Activated CD8-positive, alpha-beta memory T cell treated with anti-CD3 and anti-CD28 coated beads, Interleukin-2, amount 10 ng/mL, durations not matched to agents 7 days and 5 days (primary cell): ENCODE measurements around the gene IL27RA. TPM values are rescaled to one million over a fixed set of nuclear protein-coding genes. Genes with fewer than 3 reads are reported as not detected.
A peak's percentile ranks its signal among the peaks of the same experiment; 100 is the strongest.

Experiments used
- ATAC-seq: fragments of 150-1000 bp; cut with Tn5 transposase; one replicate; pipeline ENCODE4 v1.10.0; 2021; ENCODE audit warnings: moderate library complexity
- CTCF ChIA-PET: fragments of 350-600 bp; sonication (Branson Sonifier 250); formaldehyde crosslinking; loops from one replicate; lab custom pipeline; 2021; ENCODE audit warnings: antibody characterized with exemption; lab: Charles Lee
- DNase-seq: peaks from one replicate; pipeline ENCODE4 v3.0.0-alpha.2; 2020
- H3K27ac Mint-ChIP-seq: one replicate; pipeline ENCODE4 v1.8.0; 2021; ENCODE audit warnings: mild to moderate bottlenecking, mixed read lengths
- H3K27me3 Mint-ChIP-seq: one replicate; pipeline ENCODE4 v1.8.0; 2021; ENCODE audit warnings: mixed read lengths
- H3K36me3 Mint-ChIP-seq: one replicate; pipeline ENCODE4 v1.8.0; 2021; ENCODE audit warnings: mild to moderate bottlenecking, mixed read lengths
- H3K4me1 Mint-ChIP-seq: one replicate; pipeline ENCODE4 v1.8.0; 2021; ENCODE audit warnings: mixed read lengths
- H3K4me3 Mint-ChIP-seq: one replicate; pipeline ENCODE4 v1.8.0; 2021; ENCODE audit warnings: mild to moderate bottlenecking, moderate library complexity, mixed read lengths
- H3K9me3 Mint-ChIP-seq: one replicate; pipeline ENCODE4 v1.8.0; 2022; ENCODE audit warnings: low read depth, mixed read lengths
- total RNA-seq, 2 experiments: library from RNA; stranded (reverse); gene quantifications; one replicate each; pipeline ENCODE4 v1.2.3, GENCODE V29; 2021

IL27RA gene
- total RNA-seq, 2 experiments from 2014 or later, result 29.7 to 60.3 TPM

GRCh38 chr19:13992025-13992424, 39.5 kb upstream of the IL27RA start:
- ATAC-seq (no peak), DNase-seq (no peak)
- no peak overlapping the region for H3K27ac Mint-ChIP-seq
- no peaks in the 10 kb centered on the region for H3K27me3 Mint-ChIP-seq
- no peaks in the 10 kb centered on the region for H3K9me3 Mint-ChIP-seq
- H3K4me1 Mint-ChIP-seq, result peaks cover 37% of the 10 kb centered on the region
- H3K36me3 Mint-ChIP-seq, result peaks cover 4% of the 10 kb centered on the region
- no peak overlapping the region for H3K4me3 Mint-ChIP-seq
- CTCF ChIA-PET, result interaction anchor here (1.4 to 1.6 kb wide), 2 partner anchors 81 to 111 kb away, joined by 3 read pairs; no protein-coding TSS in a partner anchor

- DNase-seq (no peak), ATAC-seq (peak; percentile 28)
- peak overlapping the region; percentile 46 for H3K27ac Mint-ChIP-seq
- H3K27me3 Mint-ChIP-seq, result no peaks in the 10 kb centered on the region
- no peaks in the 10 kb centered on the region for H3K9me3 Mint-ChIP-seq
- H3K4me3 Mint-ChIP-seq, result no peak overlapping the region
- CTCF ChIA-PET, result interaction anchor here (0.8 to 1.6 kb wide), 3 partner anchors 13 to 113 kb away, joined by 3 to 4 read pairs (median 3); no protein-coding TSS in a partner anchor
- peaks cover 8% of the 10 kb centered on the region for H3K36me3 Mint-ChIP-seq
- H3K4me1 Mint-ChIP-seq, result peaks cover 22% of the 10 kb centered on the region
These were observed 37.8 kb upstream of the IL27RA start for GRCh38 chr19:13993590-13994300.

GRCh38 chr19:13995017-13995728, 36.4 kb upstream of the IL27RA start:
- CTCF ChIA-PET, result interaction anchor here (0.8 to 0.9 kb wide), 2 partner anchors 9 to 52 kb away, joined by 3 to 4 read pairs; no protein-coding TSS in a partner anchor
- ATAC-seq (no peak), DNase-seq (no peak)
- H3K36me3 Mint-ChIP-seq, result peaks cover 15% of the 10 kb centered on the region
- H3K27me3 Mint-ChIP-seq, result no peaks in the 10 kb centered on the region
- peaks cover 9% of the 10 kb centered on the region for H3K4me1 Mint-ChIP-seq
- no peak overlapping the region for H3K27ac Mint-ChIP-seq
- H3K9me3 Mint-ChIP-seq, result peaks cover 2% of the 10 kb centered on the region
- H3K4me3 Mint-ChIP-seq, result no peak overlapping the region

DNA sequence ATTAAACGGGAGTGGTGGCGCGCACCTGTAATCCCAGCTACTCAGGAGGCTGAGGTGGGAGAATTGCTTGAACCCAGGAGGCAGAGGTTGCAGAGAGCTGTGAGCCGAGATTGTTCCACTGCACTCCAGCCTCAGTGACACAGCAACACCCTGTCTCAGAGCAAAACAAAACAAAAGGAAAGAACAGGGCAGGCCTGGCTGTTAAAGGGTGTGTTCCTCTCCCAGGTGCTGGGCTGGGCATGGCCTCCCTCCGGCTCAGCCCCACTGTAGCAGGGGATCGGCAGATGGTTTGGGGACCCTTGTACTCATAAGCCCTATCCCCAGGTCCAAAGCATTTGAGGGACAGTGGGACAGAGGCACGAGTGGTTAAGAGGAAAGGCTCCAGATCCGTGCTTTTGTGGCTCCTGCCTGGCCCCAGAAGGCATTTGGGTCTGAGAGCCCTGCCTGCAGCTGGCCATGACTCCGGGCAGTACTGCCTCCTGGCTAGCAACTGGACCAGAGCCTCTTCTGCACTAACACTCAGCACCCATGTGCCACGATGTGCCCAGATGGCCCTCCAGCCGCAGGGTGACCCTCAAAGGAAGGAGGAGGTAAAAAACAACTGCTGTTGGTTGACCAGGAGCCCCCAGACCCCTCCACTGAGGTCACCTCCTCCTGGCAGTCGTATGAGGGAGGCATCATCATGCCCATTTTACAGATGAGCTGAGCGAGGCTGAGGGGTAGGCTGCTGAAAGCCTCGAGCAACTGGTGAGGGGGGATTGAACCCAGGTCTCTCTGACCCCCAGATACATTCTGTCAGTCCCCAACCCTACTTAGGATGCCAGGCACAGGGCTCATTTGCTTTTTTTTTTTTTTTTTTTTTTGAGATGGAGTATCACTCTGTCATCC, 35.4 kb upstream of the IL27RA start:
- no peaks in the 10 kb centered on the region for H3K27me3 Mint-ChIP-seq
- peaks cover 2% of the 10 kb centered on the region for H3K9me3 Mint-ChIP-seq
- ATAC-seq, result no peak
- no peak overlapping the region for H3K4me3 Mint-ChIP-seq
- H3K36me3 Mint-ChIP-seq, result peaks cover 21% of the 10 kb centered on the region
- no peak overlapping the region for H3K27ac Mint-ChIP-seq
- CTCF ChIA-PET, result interaction anchor here (0.9 to 1.4 kb wide), 2 partner anchors 10 to 23 kb away, joined by 3 read pairs; no protein-coding TSS in a partner anchor
- DNase-seq, result no peak
- H3K4me1 Mint-ChIP-seq, result peaks cover 12% of the 10 kb centered on the region

GRCh38 chr19:13996928-13997630, 34.5 kb upstream of the IL27RA start:
- no peak overlapping the region for H3K27ac Mint-ChIP-seq
- peaks cover 22% of the 10 kb centered on the region for H3K36me3 Mint-ChIP-seq
- H3K27me3 Mint-ChIP-seq, result no peaks in the 10 kb centered on the region
- DNase-seq (no peak), ATAC-seq (no peak)
- no peak overlapping the region for H3K4me3 Mint-ChIP-seq
- H3K4me1 Mint-ChIP-seq, result peaks cover 18% of the 10 kb centered on the region
- CTCF ChIA-PET, result interaction anchor here (0.9 to 1.4 kb wide), 2 partner anchors 9 to 22 kb away, joined by 3 read pairs; no protein-coding TSS in a partner anchor
- peaks cover 2% of the 10 kb centered on the region for H3K9me3 Mint-ChIP-seq

DNA sequence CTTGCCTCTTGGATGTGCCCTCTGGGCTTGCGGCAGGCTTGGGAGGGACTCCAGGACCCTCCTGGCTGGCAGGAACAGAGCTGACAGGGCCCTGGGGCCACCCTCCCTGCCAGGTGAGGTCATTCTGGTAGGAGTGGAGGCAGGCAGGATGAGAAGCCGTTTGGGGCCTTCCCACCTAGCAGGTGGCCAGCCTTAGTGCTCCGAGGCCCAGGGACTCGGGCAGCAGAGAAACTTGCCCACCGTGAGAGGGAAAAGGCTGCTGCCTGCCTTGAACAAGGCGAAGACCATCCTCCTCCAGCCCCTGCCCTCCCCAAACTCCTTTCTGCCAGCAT, 34.0 kb upstream of the IL27RA start:
- Mint-ChIP-seq H3K9me3 (peaks cover 2% of the 10 kb centered on the region), H3K27ac (no peak overlapping the region), H3K4me3 (no peak overlapping the region), H3K36me3 (peaks cover 22% of the 10 kb centered on the region), H3K27me3 (no peaks in the 10 kb centered on the region), H3K4me1 (peaks cover 20% of the 10 kb centered on the region)
- DNase-seq (no peak), ATAC-seq (no peak)
- CTCF ChIA-PET, result interaction anchor here (0.9 to 1.4 kb wide), 2 partner anchors 10 to 22 kb away, joined by 3 read pairs; no protein-coding TSS in a partner anchor

DNA sequence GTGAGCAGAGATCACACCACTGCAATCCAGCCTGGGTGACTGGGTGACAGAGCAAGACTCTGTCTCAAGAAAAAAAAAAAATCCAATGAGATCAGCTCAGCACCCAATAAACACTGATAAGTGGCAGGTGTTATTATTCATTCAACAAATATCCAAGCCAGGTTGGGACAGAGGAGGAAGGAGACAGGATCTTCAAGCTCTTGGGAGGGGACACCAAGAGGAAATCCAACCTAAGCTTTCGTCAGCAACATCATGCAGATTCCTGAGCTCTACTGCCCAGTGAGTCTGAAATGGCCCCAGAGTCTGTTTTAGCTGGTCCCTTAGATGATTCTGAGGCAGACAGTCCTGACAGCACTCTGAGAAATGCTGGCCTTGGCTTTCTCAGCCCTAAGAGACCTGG, 33.1 kb upstream of the IL27RA start:
- CTCF ChIA-PET, result no interaction called here
- H3K27ac Mint-ChIP-seq, result no peak overlapping the region
- no peaks in the 10 kb centered on the region for H3K27me3 Mint-ChIP-seq
- H3K9me3 Mint-ChIP-seq, result peaks cover 2% of the 10 kb centered on the region
- no peak for ATAC-seq
- no peak for DNase-seq
- H3K36me3 Mint-ChIP-seq, result peaks cover 22% of the 10 kb centered on the region
- no peak overlapping the region for H3K4me3 Mint-ChIP-seq
- peaks cover 29% of the 10 kb centered on the region for H3K4me1 Mint-ChIP-seq

DNA sequence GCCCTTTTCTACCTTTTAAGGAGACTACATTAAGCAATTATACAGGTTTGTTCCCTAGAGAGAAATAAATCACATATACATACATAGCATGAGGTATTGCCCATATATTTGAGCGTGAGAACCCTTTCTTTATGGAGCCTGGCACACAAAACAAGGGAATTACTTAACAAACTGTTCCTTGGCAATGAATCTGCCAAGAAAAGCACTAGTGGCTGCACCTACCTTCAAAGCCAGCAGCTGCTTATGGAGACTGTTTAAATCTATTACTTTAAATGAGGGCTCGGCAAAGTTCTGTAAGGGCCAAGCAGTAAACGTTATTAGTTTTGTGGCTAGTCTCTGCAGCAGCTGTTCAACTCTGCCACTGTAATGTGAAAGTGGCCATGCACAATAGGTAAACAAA, 32.5 kb upstream of the IL27RA start:
- Mint-ChIP-seq H3K9me3 (peaks cover 2% of the 10 kb centered on the region), H3K27me3 (no peaks in the 10 kb centered on the region), H3K4me1 (peaks cover 28% of the 10 kb centered on the region), H3K36me3 (peaks cover 22% of the 10 kb centered on the region), H3K27ac (no peak overlapping the region), H3K4me3 (no peak overlapping the region)
- ATAC-seq (no peak), DNase-seq (no peak)
- CTCF ChIA-PET, result no interaction called here

DNA sequence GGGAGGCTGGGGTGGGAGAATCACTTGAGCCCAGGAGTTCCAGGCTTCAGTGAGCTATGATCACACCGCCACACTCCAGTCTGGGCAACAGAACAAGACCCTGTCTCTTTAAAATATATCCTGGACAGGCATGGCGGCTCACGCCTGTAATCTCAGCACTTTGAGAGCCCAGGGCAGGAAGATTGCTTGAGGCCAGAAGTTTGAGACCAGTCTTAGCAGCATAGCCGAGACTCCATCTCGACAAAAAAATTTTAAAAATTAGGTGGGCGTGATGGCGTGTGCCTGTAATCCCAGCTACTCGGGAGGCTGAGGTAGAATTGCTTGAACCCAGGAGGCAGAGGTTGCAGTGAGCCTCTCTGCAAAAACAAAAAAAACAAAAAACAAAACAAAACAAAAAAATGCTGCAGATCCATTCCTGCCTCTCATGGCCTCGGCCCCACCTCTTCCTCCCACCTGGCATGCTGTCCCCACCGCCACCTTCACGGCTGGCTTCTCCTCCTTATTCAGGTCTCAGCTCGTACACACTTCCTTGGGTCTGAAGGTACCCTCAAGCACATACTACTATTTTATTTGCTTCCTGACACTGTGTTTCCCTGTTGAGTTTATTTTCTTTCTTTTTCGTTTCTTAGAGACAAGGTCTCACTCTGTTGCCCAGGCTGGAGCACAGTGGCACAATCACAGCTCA, 30.7 kb upstream of the IL27RA start:
- ATAC-seq, result no peak
- Mint-ChIP-seq H3K4me1 (peaks cover 39% of the 10 kb centered on the region), H3K36me3 (peaks cover 22% of the 10 kb centered on the region), H3K9me3 (peaks cover 2% of the 10 kb centered on the region), H3K4me3 (no peak overlapping the region), H3K27ac (peak overlapping the region; percentile 12), H3K27me3 (no peaks in the 10 kb centered on the region)
- no peak for DNase-seq
- CTCF ChIA-PET, result no interaction called here

- Mint-ChIP-seq H3K27me3 (no peaks in the 10 kb centered on the region), H3K9me3 (peaks cover 2% of the 10 kb centered on the region), H3K27ac (peak overlapping the region; percentile 99), H3K4me1 (peaks cover 43% of the 10 kb centered on the region), H3K36me3 (peaks cover 22% of the 10 kb centered on the region), H3K4me3 (peak overlapping the region; percentile 60)
- ATAC-seq, result no peak
- CTCF ChIA-PET, result interaction anchor here (1.3 to 2.2 kb wide), 4 partner anchors 16 to 99 kb away, joined by 4 to 9 read pairs (median 4); partner anchors contain the start of gene DCAF15
- DNase-seq, result peak; percentile 63
These were observed 28.9 kb upstream of the IL27RA start for GRCh38 chr19:14002571-14003250.

GRCh38 chr19:14003251-14004055, 28.1 kb upstream of the IL27RA start:
- CTCF ChIA-PET, result interaction anchor here (0.7 to 2.2 kb wide), 4 partner anchors 17 to 69 kb away, joined by 3 to 9 read pairs (median 4); partner anchors contain the start of genes DCAF15 and MISP3
- peaks cover 19% of the 10 kb centered on the region for H3K36me3 Mint-ChIP-seq
- ATAC-seq (no peak), DNase-seq (peak; percentile 56)
- peak overlapping the region; percentile 60 for H3K4me3 Mint-ChIP-seq
- H3K27ac Mint-ChIP-seq, result peak overlapping the region; percentile 99
- peaks cover 2% of the 10 kb centered on the region for H3K9me3 Mint-ChIP-seq
- peaks cover 43% of the 10 kb centered on the region for H3K4me1 Mint-ChIP-seq
- H3K27me3 Mint-ChIP-seq, result no peaks in the 10 kb centered on the region
